GM04503 (cell line): Measurements from ENCODE around the gene CCDC24.

Source experiments
- DNase-seq: peaks from one replicate; pipeline ENCODE4 v3.0.0-alpha.2; 2012; ENCODE audit warnings: low read depth

CCDC24 gene

DNA sequence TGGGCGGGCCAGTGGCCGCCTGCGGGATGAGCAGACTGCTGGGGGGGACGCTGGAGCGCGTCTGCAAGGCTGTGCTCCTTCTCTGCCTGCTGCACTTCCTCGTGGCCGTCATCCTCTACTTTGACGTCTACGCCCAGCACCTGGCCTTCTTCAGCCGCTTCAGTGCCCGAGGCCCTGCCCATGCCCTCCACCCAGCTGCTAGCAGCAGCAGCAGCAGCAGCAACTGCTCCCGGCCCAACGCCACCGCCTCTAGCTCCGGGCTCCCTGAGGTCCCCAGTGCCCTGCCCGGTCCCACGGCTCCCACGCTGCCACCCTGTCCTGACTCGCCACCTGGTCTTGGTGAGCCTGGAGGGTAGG lies 10.3 kb upstream of the CCDC24 start:
- no peak for DNase-seq

GRCh38 chr1:43981636-43982035 lies 9.8 kb upstream of the CCDC24 start:
- DNase-seq, result no peak

DNA sequence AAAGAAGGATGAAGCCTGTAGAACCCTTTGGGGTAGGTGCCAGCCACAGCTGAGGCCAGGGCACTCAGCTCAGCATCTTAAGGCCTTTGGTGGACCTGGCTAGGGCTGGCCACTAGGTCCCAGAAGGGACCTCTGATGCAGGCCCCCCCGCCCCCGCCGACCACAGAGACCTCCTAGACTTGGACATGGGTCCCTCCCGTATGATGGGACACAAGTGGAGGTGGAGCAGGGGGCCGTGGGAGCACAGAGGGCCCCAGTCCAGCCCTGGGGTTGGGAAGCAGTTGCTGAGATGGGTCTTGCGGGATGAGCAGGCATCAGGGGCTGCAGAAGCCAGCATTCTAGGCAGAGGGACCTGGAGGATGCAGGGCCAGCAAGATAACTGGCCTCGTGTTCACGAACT lies 9.2 kb upstream of the CCDC24 start:
- no peak for DNase-seq

DNA sequence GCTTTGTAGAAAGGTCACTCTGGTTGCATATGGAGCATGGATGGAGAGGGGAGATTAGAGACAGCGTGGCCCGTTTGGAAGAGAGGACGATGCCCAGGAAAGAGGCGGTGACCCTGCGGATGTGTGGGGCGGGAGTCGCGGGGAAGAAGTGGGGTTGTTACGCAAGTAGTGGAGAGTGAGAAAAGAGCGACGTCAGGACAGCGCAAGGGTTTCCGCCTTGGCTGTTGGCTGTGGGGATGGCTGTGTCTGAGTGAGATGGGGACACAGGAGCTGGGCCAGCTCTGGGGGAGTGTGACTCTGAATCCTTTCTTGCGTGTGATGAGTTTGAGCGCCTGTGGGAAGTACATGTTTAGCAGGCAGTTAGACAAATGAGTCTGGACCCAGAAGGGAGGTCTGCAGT lies 8.6 kb upstream of the CCDC24 start:
- no peak for DNase-seq

GRCh38 chr1:43983253-43983899 lies 8.0 kb upstream of the CCDC24 start:
- DNase-seq, result no peak

GRCh38 chr1:43984855-43985254 lies 6.5 kb upstream of the CCDC24 start:
- DNase-seq, result no peak

DNA sequence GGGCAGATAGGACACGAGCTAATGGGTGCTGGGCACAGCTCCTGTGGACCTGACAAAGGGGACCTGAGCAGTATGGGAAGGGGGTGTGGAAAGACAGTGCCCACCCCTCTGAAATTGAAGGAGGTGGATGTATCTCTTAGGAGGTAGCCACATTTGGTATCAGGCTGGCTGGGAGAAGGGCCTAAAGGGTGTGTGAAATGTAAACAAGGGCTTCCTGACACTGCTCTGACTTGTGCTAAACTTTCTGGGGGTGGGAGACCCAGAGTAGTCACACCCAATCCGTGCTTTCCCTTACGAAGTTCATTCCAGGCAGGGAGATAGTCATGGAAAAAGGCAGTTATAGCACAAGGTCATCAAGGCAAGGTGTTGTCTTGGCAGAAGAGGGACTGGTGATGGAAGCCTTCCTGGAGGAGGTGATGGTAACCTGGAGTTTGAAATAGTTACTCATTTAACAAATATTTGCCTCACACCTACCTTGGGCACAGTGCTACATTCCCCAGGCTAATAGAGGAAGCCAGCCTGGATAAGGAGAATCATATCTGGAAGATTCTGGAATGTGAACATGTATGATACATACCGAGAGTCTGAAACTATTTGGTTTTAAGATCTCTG lies 5.3 kb upstream of the CCDC24 start:
- DNase-seq, result no peak

- DNase-seq, result no peak
Measured at GRCh38 chr1:43986712-43987111, 4.7 kb upstream of the CCDC24 start.

DNA sequence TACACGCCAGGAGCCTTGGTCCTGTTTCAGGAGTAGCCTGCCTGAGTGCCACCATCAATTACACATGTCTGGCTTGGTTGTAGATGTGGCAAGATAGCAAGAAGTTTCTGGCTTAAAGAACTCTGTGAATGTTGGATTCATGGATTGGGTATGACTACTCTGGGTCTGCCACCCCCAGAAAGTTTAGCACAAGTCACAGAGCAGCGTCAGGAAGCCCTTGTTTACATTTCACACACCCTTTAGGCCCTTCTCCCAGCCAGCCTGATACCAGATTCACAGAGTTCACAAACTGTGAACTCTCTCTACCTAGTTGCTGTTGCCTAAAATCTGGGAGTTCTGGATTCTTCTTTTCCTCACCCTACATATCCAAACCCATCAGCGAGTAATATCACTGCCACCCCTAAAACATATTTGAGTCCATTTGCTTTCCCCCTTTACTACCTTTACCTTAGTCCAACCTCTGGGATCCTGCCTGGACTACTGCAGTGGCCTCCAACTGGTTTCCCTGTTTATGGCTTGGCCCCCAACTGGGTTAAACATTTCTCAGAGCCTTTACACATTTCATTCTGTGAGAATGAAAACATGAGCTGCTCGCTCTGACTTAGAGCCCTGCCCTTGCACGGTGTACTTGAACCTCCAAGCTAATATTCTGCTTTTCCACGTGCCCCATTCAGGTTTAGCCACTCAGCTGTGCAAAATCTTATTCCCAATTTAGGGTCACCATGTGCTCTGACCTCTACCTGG lies 4.1 kb upstream of the CCDC24 start:
- no peak for DNase-seq

DNA sequence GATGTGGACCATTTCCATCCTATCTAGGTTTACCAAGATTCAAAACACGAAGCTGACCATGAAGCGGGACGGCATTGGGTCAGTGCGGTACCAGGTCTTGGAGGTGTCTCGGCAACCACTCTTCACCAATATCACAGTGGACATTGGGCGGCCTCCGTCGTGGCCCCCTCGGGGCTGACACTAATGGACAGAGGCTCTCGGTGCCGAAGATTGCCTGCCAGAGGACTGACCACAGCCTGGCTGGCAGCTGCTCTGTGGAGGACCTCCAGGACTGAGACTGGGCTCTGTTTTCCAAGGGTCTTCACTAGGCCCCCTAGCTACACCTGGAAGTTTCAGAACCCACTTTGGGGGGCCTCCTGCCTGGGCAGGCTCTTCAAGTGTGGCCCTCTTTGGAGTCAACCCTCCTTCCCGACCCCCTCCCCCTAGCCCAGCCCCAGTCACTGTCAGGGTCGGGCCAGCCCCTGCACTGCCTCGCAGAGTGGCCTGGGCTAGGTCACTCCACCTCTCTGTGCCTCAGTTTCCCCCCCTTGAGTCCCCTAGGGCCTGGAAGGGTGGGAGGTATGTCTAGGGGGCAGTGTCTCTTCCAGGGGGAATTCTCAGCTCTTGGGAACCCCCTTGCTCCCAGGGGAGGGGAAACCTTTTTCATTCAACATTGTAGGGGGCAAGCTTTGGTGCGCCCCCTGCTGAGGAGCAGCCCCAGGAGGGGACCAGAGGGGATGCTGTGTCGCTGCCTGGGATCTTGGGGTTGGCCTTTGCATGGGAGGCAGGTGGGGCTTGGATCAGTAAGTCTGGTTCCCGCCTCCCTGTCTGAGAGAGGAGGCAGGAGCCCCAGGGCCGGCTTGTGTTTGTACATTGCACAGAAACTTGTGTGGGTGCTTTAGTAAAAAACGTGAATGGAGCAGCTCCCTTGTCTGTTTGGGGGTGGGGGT lies 864 bp upstream of the CCDC24 start:
- DNase-seq, result no peak

DNA sequence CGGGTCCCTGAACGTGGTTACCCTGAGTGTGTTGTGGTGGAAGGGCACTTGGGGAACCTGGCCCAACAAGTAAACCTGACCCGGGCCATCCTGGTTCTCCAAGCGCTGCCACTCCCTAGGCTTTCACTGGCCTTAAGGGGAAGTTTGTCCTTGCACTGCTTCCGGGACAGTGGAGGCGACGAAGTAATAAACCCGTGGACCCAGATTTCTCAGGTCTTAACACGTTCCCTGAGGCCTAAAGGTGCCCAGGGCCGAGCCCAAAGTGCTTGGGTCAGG lies 261 bp upstream of the CCDC24 start:
- DNase-seq, result no peak

- DNase-seq, result no peak
Measured at GRCh38 chr1:43992232-43992995, 1.0 kb downstream of the CCDC24 start.

GRCh38 chr1:43993206-43993914 lies 2.0 kb downstream of the CCDC24 start:
- no peak for DNase-seq

GRCh38 chr1:43994071-43994470 lies 2.7 kb downstream of the CCDC24 start:
- no peak for DNase-seq

- no peak for DNase-seq
Measured at GRCh38 chr1:43994794-43995790, 3.7 kb downstream of the CCDC24 start.

- DNase-seq, result no peak
Measured at GRCh38 chr1:43995984-43996732, 4.8 kb downstream of the CCDC24 start.

DNA sequence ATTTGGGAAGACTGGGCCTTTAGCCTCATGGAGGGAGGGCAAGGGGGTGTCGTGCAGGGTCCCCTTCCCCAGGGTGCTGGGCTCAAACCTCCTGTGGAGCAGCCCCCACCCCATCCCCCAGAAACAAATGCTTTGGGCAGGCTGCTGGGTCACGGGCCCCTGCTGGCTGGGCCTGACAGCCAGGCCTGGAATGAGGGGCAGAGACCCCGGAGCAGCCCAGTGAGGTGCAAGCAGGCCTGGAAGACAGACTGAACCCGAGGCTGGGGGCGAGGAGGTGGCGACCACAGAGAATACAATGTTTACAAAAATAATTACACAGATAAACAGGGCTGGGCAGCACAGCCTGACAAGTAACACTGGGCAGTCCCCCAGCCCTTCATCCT lies 5.3 kb downstream of the CCDC24 start:
- DNase-seq, result no peak

GRCh38 chr1:43997295-43997999 lies 6.0 kb downstream of the CCDC24 start:
- DNase-seq, result no peak

GRCh38 chr1:43998000-43998378 lies 6.6 kb downstream of the CCDC24 start:
- DNase-seq, result no peak
